Endothelial cell of umbilical vein (primary cell): ENCODE results near the gene GTF3C2. TPM values are rescaled to one million over a fixed set of nuclear protein-coding genes. Genes with fewer than 3 reads are reported as not detected.

Experiments
- BruUV-seq: library from RNA; stranded (reverse); fragments of 400-500 nt; replicated peaks from 2 replicates; lab custom pipeline; 2021; lab: Mats Ljungman, UMichigan
- CTCF ChIA-PET: fragments of 300-600, 350-600 bp; sonication (Branson Sonifier 250); formaldehyde crosslinking; loops from one replicate; lab custom pipeline; 2021; ENCODE audit warnings: antibody characterized with exemption, inconsistent platforms; lab: Charles Lee
- POLR2A ChIA-PET: fragments of 300-600, 350-600 bp; sonication (Branson Sonifier 250); formaldehyde crosslinking; loops from one replicate; lab custom pipeline; 2021; ENCODE audit warnings: antibody characterized with exemption, inconsistent platforms; lab: Charles Lee
- DNase-seq: peaks from one replicate; pipeline ENCODE4 v3.0.0-alpha.2; 2011; ENCODE audit warnings: low read depth, low spot score
- FAIRE-seq: peaks from 2 replicates; lab custom pipeline; 2011; peaks lifted over from hg19 to GRCh38; lab: Jason Lieb, UNC
- H2AFZ ChIP-seq: 2 replicates; pipeline ENCODE4 v1.6.0; 2012; ENCODE audit warnings: low read depth, low read length, control low read depth, inconsistent platforms
- H3K27ac ChIP-seq: 2 replicates; pipeline ENCODE4 v1.5.1; 2011; ENCODE audit warnings: low read depth, mild to moderate bottlenecking, control low read depth, low read length, moderate library complexity; ENCODE audit not compliant: insufficient read depth
- H3K27me3 ChIP-seq, 2 experiments: 2 replicates each; pipeline versions ENCODE4 v1.6.0 to v1.6.1; 2011; ENCODE audit warnings: low read length in 2 of 2, mixed read lengths in 1 of 2; ENCODE audit not compliant: control insufficient read depth in 2 of 2, insufficient read depth in 2 of 2
- H3K36me3 ChIP-seq, 2 experiments: 2 replicates in 1 of 2; 3 replicates in 1 of 2; pipeline ENCODE4 v1.5.1; 2011; ENCODE audit warnings: low read length in 2 of 2, mild to moderate bottlenecking in 1 of 2, moderate library complexity in 1 of 2; ENCODE audit not compliant: control insufficient read depth in 2 of 2, insufficient read depth in 2 of 2; ENCODE audit errors: extremely low read depth in 1 of 2
- H3K4me1 ChIP-seq: 3 replicates; pipeline ENCODE4 v1.5.1; 2011; ENCODE audit warnings: mild to moderate bottlenecking, low read length; ENCODE audit not compliant: control insufficient read depth, insufficient read depth; ENCODE audit errors: extremely low read depth
- H3K4me2 ChIP-seq: 2 replicates; pipeline ENCODE4 v1.6.1; 2011; ENCODE audit warnings: low read length, control low read depth, mixed read lengths; ENCODE audit not compliant: insufficient read depth
- H3K4me3 ChIP-seq, 3 experiments: fragments of 200-600 bp in 1 of 3; sonication (generic), shearing (Covaris generic) in 1 of 3; replicated peaks in 1 of 3; 2 replicates each; pipeline ENCODE4 v1.5.1; 2011 to 2016; ENCODE audit warnings: control low read depth in 3 of 3, low read length in 3 of 3, mild to moderate bottlenecking in 2 of 3, inconsistent platforms in 1 of 3, low read depth in 1 of 3, moderate library complexity in 1 of 3; ENCODE audit not compliant: insufficient read depth in 1 of 3
- H3K79me2 ChIP-seq: 2 replicates; pipeline ENCODE4 v1.6.0; 2012; ENCODE audit warnings: low read length, inconsistent platforms; ENCODE audit not compliant: control insufficient read depth, insufficient read depth
- H3K9ac ChIP-seq: replicated peaks from 2 replicates; pipeline ENCODE3; 2011; ENCODE audit warnings: low read length, control low read depth; ENCODE audit not compliant: insufficient read depth; ENCODE audit errors: extremely low read depth
- H3K9me1 ChIP-seq: replicated peaks from 3 replicates; pipeline ENCODE4 v1.6.0; 2011; ENCODE audit warnings: mild to moderate bottlenecking, low read length; ENCODE audit not compliant: control insufficient read depth, insufficient read depth; ENCODE audit errors: extremely low read depth
- H3K9me3 ChIP-seq: replicated peaks from 2 replicates; pipeline ENCODE4 v1.5.1; 2012; ENCODE audit warnings: low read length, inconsistent platforms; ENCODE audit not compliant: control insufficient read depth, insufficient read depth
- H4K20me1 ChIP-seq: replicated peaks from 2 replicates; pipeline ENCODE3; 2011; ENCODE audit warnings: mild to moderate bottlenecking, low read length; ENCODE audit not compliant: control insufficient read depth, insufficient read depth; ENCODE audit errors: extremely low read depth
- EZH2 ChIP-seq: IDR thresholded peaks from 2 replicates; pipeline ENCODE4 v1.6.1; 2012; ENCODE audit warnings: borderline replicate concordance, low read depth, mild to moderate bottlenecking, moderate library complexity, low read length, inconsistent platforms; ENCODE audit not compliant: severe bottlenecking
- FOS ChIP-seq: IDR thresholded peaks from 2 replicates; pipeline ENCODE4 v1.6.1; 2011; ENCODE audit warnings: mild to moderate bottlenecking, low read length, moderate library complexity, borderline replicate concordance; ENCODE audit not compliant: insufficient read depth
- GATA2 ChIP-seq: IDR thresholded peaks from 2 replicates; pipeline ENCODE4 v1.7.0; 2011; ENCODE audit warnings: low read depth, mild to moderate bottlenecking, moderate library complexity, mixed read lengths, low read length; ENCODE audit not compliant: insufficient read length, insufficient read depth
- JUN ChIP-seq: IDR thresholded peaks from 2 replicates; pipeline ENCODE4 v1.6.1; 2011; ENCODE audit warnings: borderline replicate concordance, low read depth; ENCODE audit not compliant: insufficient read length, insufficient read depth
- MYC ChIP-seq: IDR thresholded peaks from one replicate; pipeline ENCODE4 v1.6.1; 2011; ENCODE audit warnings: mild to moderate bottlenecking, low read depth, low read length
- POLR2A ChIP-seq: IDR thresholded peaks from 2 replicates; pipeline ENCODE4 v1.6.1; 2012; ENCODE audit warnings: low read depth, mild to moderate bottlenecking, control low read depth, low read length
- POLR2AphosphoS5 ChIP-seq: IDR thresholded peaks from 2 replicates; pipeline ENCODE4 v1.6.1; 2012; ENCODE audit warnings: low read depth, mild to moderate bottlenecking, control low read depth, low read length, moderate library complexity; ENCODE audit not compliant: insufficient read depth
- dilution Hi-C: fragments of 300-500 bp; cut with MboI; formaldehyde crosslinking; loops from one replicate; pipeline ENCODE4 v1.15.0; 2019; ENCODE audit warnings: low sequenced_read_pairs; ENCODE audit not compliant: extremely low pct_ligation_motif_present
- intact Hi-C: fragments of 100-400 bp; cut with micrococcal nuclease; formaldehyde crosslinking; loops from one replicate; pipeline ENCODE4 v1.10.0; 2022
- polyA plus RNA-seq, 4 experiments: library from polyadenylated mRNA; depleted of rRNA in 3 of 4; stranded (reverse) in 3 of 4; unstranded in 1 of 4; fragments of >200 nt; gene quantifications; 2 replicates each; pipeline versions ENCODE4 v1.2.1 to v1.2.3, GENCODE V29; 2011 to 2012; ENCODE audit warnings: missing spikeins in 1 of 4
- total RNA-seq: library from RNA; stranded (reverse); gene quantifications from 2 replicates; pipeline ENCODE4 v1.2.3, GENCODE V29; 2021
- TF ChIP-seq, protein P1 (sequence below): IDR thresholded peaks from 2 replicates; pipeline ENCODE4 v1.6.1; 2011; ENCODE audit not compliant: insufficient read depth, insufficient read length
- TF ChIP-seq, protein P2 (sequence below), 2 donors: IDR thresholded peaks; 1 replicate in 1 of 2; 2 replicates in 1 of 2; pipeline ENCODE4 v1.5.1; 2011; ENCODE audit warnings: low read length in 2 of 2, mild to moderate bottlenecking in 2 of 2, moderate library complexity in 2 of 2, control low read depth in 1 of 2, inconsistent platforms in 1 of 2, low read depth in 1 of 2; ENCODE audit not compliant: insufficient read depth in 1 of 2; ENCODE audit errors: extremely low read depth in 1 of 2

GTF3C2 gene
- total and polyA plus RNA-seq, 2 donors (not counting 3 experiments of a cell fraction or from before 2014, with no cell fraction given) = 57.4 to 59.7 TPM

DNA sequence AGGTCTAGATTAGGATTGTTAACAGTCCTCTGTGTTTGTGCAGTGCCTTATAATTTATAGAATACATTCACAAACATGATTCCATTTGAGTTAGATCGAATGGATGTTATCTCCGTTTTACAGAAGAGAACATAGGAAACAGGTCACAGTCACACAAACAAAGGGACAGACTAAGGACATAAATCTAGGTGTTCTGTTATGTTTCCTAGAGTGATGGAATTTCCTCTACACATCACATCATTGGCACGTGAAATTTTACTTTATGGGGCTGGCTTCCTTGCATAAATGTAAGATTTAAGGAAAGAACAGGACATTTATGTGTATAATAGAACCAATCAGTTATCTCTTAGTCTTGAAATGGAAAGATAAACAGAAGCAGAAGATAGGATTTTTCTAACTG, 68.0 kb downstream of the GTF3C2 start:
- Histone ChIP-seq H3K4me3 (no peak overlapping the region), H3K27me3 (no peaks in the 10 kb centered on the region), H3K4me2 (peak overlapping the region; percentile 60), H3K27ac (peak overlapping the region; percentile 97), H3K4me1 (peaks cover 37% of the 10 kb centered on the region), H4K20me1 (no peaks in the 10 kb centered on the region), H3K9me1 (no peaks in the 10 kb centered on the region), H2AFZ (peak overlapping the region; percentile 25), H3K79me2 (no peaks in the 10 kb centered on the region), H3K36me3 (no peaks in the 10 kb centered on the region), H3K9me3 (no peaks in the 10 kb centered on the region), H3K9ac (peak overlapping the region; percentile 71)
- BruUV-seq = no TSS peak
- ChIA-PET POLR2A (no interaction called here), CTCF (interaction anchor here (1.0 to 7.2 kb wide), 5 partner anchors 7 to 43 kb away, joined by 3 to 107 read pairs (median 8); partner anchors contain the start of gene TRIM54)
- dilution Hi-C loops (no loop called here), intact Hi-C loops (loop anchor here (1.0 to 10.0 kb wide), 4 partner anchors 8 to 324 kb away; partner anchors contain the start of genes ATRAID and SLC5A6)
- no peak for TF ChIP-seq EZH2
- peak; percentile 46 for TF ChIP-seq POLR2AphosphoS5
- TF ChIP-seq, protein P1, sequence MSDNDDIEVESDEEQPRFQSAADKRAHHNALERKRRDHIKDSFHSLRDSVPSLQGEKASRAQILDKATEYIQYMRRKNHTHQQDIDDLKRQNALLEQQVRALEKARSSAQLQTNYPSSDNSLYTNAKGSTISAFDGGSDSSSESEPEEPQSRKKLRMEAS = no peak
- no peak for TF ChIP-seq MYC
- peak; percentile 90 for TF ChIP-seq JUN
- TF ChIP-seq GATA2 = peak; percentile 73
- peak; percentile 48 for TF ChIP-seq FOS
- TF ChIP-seq, protein P2, sequence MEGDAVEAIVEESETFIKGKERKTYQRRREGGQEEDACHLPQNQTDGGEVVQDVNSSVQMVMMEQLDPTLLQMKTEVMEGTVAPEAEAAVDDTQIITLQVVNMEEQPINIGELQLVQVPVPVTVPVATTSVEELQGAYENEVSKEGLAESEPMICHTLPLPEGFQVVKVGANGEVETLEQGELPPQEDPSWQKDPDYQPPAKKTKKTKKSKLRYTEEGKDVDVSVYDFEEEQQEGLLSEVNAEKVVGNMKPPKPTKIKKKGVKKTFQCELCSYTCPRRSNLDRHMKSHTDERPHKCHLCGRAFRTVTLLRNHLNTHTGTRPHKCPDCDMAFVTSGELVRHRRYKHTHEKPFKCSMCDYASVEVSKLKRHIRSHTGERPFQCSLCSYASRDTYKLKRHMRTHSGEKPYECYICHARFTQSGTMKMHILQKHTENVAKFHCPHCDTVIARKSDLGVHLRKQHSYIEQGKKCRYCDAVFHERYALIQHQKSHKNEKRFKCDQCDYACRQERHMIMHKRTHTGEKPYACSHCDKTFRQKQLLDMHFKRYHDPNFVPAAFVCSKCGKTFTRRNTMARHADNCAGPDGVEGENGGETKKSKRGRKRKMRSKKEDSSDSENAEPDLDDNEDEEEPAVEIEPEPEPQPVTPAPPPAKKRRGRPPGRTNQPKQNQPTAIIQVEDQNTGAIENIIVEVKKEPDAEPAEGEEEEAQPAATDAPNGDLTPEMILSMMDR (IDR thresholded peaks at IDR 0.05; ENCODE audit: extremely low read depth in 1 of 2, insufficient read depth in 1 of 2, low read depth in 1 of 2, low read length in 2 of 2) = no peak
- peak; percentile 60 for TF ChIP-seq POLR2A
- peak; percentile 91 for FAIRE-seq
- peak; percentile 94 for DNase-seq
